Measurements from ENCODE around the gene BEGAIN.

- no peak for TF ChIP-seq CTCF (conservative IDR thresholded peaks at IDR 0.05)
- TF ChIP-seq EZH2 (IDR thresholded peaks at IDR 0.05; ENCODE audit: low read depth): no peak
Measured at GRCh38 chr14:100593751-100594624, 6.8 kb upstream of the BEGAIN start.
